Measurements from ENCODE around the gene DPP8.
A peak's percentile ranks its signal among the peaks of the same experiment; 100 is the strongest.

DNA sequence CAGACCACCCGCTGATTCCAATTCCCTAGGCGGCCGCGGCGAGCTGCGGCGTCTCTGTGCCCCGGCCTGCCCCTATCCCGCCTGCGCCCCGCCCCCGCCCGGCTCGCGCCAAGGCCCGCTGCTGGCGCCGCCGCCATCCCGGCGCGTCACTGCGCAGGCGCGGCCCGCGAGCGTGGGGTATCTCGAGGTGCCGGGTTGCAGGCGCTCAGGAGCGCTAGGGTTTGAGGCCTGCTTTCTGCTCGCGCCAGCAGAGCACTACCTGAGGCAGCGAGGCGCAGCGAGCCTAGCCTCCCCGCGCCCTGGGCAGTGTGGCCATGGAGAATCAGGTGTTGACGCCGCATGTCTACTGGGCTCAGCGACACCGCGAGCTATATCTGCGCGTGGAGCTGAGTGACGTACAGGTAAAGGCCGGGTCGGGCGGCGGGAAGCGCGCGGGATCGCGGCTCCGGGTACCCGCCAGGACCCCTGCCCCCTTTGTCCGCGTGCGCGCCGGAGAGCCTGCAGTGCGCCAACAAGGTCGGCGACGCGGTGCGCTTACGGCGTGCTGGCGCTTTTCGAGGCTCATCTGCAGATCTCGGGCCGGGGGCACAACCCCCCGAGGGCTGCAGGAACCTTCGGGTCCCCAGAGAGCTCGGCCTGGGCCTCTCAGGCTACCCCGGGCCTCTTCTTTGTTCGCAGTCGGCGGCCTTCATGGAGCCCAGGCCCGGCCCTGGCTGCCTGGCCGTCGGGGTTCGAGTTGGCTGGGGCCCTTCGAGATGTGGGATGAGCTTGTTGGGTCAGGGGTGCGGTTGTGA is 13.0 kb upstream of the DPP8 start, which contains the start of gene HACD3:
- TF ChIP-seq POLR2A (IDR thresholded peaks at IDR 0.05) = peak; percentile 33 to 40
- TF ChIP-seq, protein P1, sequence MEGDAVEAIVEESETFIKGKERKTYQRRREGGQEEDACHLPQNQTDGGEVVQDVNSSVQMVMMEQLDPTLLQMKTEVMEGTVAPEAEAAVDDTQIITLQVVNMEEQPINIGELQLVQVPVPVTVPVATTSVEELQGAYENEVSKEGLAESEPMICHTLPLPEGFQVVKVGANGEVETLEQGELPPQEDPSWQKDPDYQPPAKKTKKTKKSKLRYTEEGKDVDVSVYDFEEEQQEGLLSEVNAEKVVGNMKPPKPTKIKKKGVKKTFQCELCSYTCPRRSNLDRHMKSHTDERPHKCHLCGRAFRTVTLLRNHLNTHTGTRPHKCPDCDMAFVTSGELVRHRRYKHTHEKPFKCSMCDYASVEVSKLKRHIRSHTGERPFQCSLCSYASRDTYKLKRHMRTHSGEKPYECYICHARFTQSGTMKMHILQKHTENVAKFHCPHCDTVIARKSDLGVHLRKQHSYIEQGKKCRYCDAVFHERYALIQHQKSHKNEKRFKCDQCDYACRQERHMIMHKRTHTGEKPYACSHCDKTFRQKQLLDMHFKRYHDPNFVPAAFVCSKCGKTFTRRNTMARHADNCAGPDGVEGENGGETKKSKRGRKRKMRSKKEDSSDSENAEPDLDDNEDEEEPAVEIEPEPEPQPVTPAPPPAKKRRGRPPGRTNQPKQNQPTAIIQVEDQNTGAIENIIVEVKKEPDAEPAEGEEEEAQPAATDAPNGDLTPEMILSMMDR (IDR thresholded peaks at IDR 0.05) = peak in 1 of 4 experiments; percentile 31
